K562 (cell line): ENCODE results near the gene C10orf105.

Source experiments
- ETV6 ChIP-seq, 3 experiments: fragments of 150-350 bp in 1 of 3; sonication (generic) in 1 of 3; formaldehyde crosslinking in 1 of 3; IDR thresholded peaks; 2 replicates each; pipeline versions ENCODE4 v1.6.1 to v1.8.0; 2014 to 2022; ENCODE audit warnings: borderline replicate concordance in 2 of 3, low read depth in 2 of 3, antibody characterized with exemption in 1 of 3, low read length in 1 of 3, mild to moderate bottlenecking in 1 of 3, missing genetic modification reagents in 1 of 3
- MTF1 ChIP-seq: fragments of 250-450 bp; sonication (Bioruptor Pico); IDR thresholded peaks from 2 replicates; pipeline ENCODE4 v1.9.0; 2021; ENCODE audit warnings: moderate library complexity, mild to moderate bottlenecking, inconsistent platforms, borderline replicate concordance
- POLR2AphosphoS5 ChIP-seq: IDR thresholded peaks from 2 replicates; pipeline ENCODE4 v1.6.1; 2011; ENCODE audit warnings: mild to moderate bottlenecking, low read depth, low read length, moderate library complexity; ENCODE audit not compliant: control insufficient read depth, insufficient read depth
- SIN3B ChIP-seq: fragments of 450-650 bp; IDR thresholded peaks from 2 replicates; pipeline ENCODE4 v1.6.1; 2017; ENCODE audit warnings: low read depth, mild to moderate bottlenecking, moderate library complexity
- ZNF561 ChIP-seq: fragments of 450-650 bp; formaldehyde crosslinking; conservative IDR thresholded peaks from 2 replicates; pipeline ENCODE4 v1.4.0; 2020; ENCODE audit warnings: mild to moderate bottlenecking, moderate library complexity
- TF ChIP-seq, protein P1 (sequence below): sonication (generic); formaldehyde crosslinking; IDR thresholded peaks from 2 replicates; pipeline ENCODE4 v1.8.1; 2023; ENCODE audit warnings: mild to moderate bottlenecking, missing genetic modification reagents
- TF ChIP-seq, protein P2 (sequence below): fragments of 450-650 bp; IDR thresholded peaks from 2 replicates; pipeline ENCODE4 v1.6.1; 2016
- TF ChIP-seq, protein P3 (sequence below): sonication (generic); formaldehyde crosslinking; IDR thresholded peaks from 2 replicates; pipeline ENCODE4 v1.9.0; 2022; ENCODE audit warnings: mild to moderate bottlenecking, missing genetic modification reagents

DNA sequence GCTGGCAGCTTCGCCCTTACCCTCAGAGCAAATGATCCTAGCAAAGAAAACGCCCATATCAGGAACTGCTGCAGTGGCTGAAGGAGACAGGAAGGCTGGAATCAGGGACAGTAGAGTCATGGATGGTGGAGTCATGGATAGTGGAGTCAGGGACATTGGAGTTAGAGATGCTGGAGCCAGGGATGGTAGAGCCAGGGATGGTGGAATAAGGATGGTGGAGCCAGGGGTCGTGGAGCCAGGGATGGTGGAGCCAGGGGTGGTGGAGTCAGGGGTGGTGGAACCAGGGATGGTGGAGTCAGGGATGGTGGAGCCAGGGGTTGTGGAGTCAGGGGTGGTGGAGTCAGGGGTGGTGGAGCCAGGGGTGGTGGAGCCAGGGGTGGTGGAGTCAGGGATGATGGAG, 31.3 kb downstream of the C10orf105 start:
- TF ChIP-seq SIN3B, result no peak
- no peak for TF ChIP-seq POLR2AphosphoS5
- TF ChIP-seq, protein P1, sequence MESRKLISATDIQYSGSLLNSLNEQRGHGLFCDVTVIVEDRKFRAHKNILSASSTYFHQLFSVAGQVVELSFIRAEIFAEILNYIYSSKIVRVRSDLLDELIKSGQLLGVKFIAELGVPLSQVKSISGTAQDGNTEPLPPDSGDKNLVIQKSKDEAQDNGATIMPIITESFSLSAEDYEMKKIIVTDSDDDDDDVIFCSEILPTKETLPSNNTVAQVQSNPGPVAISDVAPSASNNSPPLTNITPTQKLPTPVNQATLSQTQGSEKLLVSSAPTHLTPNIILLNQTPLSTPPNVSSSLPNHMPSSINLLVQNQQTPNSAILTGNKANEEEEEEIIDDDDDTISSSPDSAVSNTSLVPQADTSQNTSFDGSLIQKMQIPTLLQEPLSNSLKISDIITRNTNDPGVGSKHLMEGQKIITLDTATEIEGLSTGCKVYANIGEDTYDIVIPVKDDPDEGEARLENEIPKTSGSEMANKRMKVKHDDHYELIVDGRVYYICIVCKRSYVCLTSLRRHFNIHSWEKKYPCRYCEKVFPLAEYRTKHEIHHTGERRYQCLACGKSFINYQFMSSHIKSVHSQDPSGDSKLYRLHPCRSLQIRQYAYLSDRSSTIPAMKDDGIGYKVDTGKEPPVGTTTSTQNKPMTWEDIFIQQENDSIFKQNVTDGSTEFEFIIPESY (CRISPR knock-in tag), result no peak
- TF ChIP-seq, protein P2, sequence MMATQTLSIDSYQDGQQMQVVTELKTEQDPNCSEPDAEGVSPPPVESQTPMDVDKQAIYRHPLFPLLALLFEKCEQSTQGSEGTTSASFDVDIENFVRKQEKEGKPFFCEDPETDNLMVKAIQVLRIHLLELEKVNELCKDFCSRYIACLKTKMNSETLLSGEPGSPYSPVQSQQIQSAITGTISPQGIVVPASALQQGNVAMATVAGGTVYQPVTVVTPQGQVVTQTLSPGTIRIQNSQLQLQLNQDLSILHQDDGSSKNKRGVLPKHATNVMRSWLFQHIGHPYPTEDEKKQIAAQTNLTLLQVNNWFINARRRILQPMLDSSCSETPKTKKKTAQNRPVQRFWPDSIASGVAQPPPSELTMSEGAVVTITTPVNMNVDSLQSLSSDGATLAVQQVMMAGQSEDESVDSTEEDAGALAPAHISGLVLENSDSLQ, result no peak
- TF ChIP-seq ZNF561 (CRISPR knock-in tag), result no peak
- no peak for TF ChIP-seq ETV6 (IDR thresholded peaks at IDR 0.05; ENCODE audit: borderline replicate concordance in 1 of 2, low read depth in 2 of 2, low read length in 1 of 2)
- no peak for TF ChIP-seq ETV6 (CRISPR knock-in tag; IDR thresholded peaks at IDR 0.05; ENCODE audit: borderline replicate concordance)
- no peak for TF ChIP-seq MTF1
- TF ChIP-seq, protein P3, sequence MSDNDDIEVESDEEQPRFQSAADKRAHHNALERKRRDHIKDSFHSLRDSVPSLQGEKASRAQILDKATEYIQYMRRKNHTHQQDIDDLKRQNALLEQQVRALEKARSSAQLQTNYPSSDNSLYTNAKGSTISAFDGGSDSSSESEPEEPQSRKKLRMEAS (CRISPR knock-in tag), result no peak
